ENCODE results near the gene HNF1A. TPM values are rescaled to one million over a fixed set of nuclear protein-coding genes. Genes with fewer than 3 reads are reported as not detected.
A peak's percentile ranks its signal among the peaks of the same experiment; 100 is the strongest.

HNF1A gene
- total and polyA plus RNA-seq, 2 of the 13 experiments (the other 11 are each of a cell fraction or from before 2014, with no cell fraction given), result 13.4 to 34.7 TPM

DNA sequence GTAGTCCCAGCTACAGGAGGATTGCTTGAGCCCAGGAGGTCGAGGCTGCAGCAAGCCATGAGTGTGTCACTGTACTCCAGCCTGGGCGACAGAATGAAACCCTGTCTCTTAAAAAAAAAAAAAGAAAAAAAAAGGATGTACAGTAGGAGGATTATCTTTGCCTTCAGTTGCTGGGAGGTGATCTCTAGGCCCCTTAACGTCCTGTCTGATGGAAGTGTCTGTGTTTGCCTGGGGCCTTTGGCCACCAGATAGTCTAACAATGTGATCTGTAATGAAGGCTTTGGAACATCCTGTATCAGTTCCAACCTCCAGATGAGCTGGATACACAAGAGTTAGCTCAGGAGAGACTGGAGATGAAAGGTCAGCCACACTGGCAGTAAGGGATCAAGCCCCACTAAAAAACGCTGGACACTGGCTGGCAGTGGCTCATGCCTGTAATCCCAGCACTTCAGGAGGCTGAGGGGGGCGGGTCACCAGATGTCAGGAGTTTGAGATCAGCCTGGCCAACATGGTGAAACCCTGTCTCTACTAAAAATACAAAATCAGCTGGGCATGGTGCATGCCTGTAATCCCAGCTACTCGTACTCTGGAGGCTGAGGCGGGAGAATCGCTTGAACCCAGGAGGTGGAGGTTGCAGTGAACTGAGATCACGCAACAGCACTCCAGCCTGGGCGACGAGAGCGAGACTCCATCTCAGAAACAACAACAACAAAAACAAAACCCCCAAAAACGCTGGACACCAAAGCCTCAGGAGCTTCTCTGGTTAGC, 19.0 kb upstream of the HNF1A start (continued):
- TF ChIP-seq, protein P1, sequence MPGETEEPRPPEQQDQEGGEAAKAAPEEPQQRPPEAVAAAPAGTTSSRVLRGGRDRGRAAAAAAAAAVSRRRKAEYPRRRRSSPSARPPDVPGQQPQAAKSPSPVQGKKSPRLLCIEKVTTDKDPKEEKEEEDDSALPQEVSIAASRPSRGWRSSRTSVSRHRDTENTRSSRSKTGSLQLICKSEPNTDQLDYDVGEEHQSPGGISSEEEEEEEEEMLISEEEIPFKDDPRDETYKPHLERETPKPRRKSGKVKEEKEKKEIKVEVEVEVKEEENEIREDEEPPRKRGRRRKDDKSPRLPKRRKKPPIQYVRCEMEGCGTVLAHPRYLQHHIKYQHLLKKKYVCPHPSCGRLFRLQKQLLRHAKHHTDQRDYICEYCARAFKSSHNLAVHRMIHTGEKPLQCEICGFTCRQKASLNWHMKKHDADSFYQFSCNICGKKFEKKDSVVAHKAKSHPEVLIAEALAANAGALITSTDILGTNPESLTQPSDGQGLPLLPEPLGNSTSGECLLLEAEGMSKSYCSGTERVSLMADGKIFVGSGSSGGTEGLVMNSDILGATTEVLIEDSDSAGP (CRISPR knock-in tag; IDR thresholded peaks at IDR 0.05; ENCODE audit: borderline replicate concordance), result no peak
- no peak for TF ChIP-seq ZFX (CRISPR knock-in tag; IDR thresholded peaks at IDR 0.05; ENCODE audit: low read depth)
- TF ChIP-seq, protein P2, sequence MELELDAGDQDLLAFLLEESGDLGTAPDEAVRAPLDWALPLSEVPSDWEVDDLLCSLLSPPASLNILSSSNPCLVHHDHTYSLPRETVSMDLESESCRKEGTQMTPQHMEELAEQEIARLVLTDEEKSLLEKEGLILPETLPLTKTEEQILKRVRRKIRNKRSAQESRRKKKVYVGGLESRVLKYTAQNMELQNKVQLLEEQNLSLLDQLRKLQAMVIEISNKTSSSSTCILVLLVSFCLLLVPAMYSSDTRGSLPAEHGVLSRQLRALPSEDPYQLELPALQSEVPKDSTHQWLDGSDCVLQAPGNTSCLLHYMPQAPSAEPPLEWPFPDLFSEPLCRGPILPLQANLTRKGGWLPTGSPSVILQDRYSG (CRISPR knock-in tag; IDR thresholded peaks at IDR 0.05), result no peak
- TF ChIP-seq XRCC5 (optimal IDR thresholded peaks at IDR 0.05; ENCODE audit: low read length), result no peak
- TF ChIP-seq, protein P3, sequence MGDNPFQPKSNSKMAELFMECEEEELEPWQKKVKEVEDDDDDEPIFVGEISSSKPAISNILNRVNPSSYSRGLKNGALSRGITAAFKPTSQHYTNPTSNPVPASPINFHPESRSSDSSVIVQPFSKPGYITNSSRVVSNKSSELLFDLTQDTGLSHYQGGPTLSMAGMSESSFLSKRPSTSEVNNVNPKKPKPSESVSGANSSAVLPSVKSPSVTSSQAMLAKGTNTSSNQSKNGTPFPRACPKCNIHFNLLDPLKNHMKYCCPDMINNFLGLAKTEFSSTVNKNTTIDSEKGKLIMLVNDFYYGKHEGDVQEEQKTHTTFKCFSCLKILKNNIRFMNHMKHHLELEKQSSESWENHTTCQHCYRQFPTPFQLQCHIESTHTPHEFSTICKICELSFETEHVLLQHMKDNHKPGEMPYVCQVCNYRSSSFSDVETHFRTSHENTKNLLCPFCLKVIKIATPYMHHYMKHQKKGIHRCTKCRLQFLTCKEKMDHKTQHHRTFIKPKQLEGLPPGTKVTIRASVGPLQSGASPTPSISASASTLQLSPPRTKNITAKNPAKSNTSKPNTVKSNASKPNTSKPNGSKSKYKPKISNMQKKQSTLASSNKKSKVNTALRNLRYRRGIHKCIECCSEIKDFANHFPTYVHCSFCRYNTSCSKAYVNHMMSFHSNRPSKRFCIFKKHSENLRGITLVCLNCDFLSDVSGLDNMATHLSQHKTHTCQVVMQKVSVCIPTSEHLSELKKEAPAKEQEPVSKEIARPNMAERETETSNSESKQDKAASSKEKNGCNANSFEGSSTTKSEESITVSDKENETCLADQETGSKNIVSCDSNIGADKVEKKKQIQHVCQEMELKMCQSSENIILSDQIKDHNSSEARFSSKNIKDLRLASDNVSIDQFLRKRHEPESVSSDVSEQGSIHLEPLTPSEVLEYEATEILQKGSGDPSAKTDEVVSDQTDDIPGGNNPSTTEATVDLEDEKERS (CRISPR knock-in tag; IDR thresholded peaks at IDR 0.05), result 0 out of 2 replicates have a peak, but pooled peaks have one; percentile 15
- 0 out of 2 replicates have a peak, but pooled peaks have one; percentile 26 for TF ChIP-seq ZNF619 (CRISPR knock-in tag; IDR thresholded peaks at IDR 0.05)
- no peak for TF ChIP-seq NCOA5 (CRISPR knock-in tag; IDR thresholded peaks at IDR 0.05)
- TF ChIP-seq, protein P4, sequence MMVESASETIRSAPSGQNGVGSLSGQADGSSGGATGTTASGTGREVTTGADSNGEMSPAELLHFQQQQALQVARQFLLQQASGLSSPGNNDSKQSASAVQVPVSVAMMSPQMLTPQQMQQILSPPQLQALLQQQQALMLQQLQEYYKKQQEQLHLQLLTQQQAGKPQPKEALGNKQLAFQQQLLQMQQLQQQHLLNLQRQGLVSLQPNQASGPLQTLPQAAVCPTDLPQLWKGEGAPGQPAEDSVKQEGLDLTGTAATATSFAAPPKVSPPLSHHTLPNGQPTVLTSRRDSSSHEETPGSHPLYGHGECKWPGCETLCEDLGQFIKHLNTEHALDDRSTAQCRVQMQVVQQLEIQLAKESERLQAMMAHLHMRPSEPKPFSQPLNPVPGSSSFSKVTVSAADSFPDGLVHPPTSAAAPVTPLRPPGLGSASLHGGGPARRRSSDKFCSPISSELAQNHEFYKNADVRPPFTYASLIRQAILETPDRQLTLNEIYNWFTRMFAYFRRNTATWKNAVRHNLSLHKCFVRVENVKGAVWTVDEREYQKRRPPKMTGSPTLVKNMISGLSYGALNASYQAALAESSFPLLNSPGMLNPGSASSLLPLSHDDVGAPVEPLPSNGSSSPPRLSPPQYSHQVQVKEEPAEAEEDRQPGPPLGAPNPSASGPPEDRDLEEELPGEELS (CRISPR knock-in tag; IDR thresholded peaks at IDR 0.05), result no peak
- TF ChIP-seq, protein P5, sequence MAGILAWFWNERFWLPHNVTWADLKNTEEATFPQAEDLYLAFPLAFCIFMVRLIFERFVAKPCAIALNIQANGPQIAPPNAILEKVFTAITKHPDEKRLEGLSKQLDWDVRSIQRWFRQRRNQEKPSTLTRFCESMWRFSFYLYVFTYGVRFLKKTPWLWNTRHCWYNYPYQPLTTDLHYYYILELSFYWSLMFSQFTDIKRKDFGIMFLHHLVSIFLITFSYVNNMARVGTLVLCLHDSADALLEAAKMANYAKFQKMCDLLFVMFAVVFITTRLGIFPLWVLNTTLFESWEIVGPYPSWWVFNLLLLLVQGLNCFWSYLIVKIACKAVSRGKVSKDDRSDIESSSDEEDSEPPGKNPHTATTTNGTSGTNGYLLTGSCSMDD (CRISPR knock-in tag; IDR thresholded peaks at IDR 0.05), result no peak
- TF ChIP-seq ZSCAN9 (CRISPR knock-in tag; IDR thresholded peaks at IDR 0.05; ENCODE audit: borderline replicate concordance), result no peak
- TF ChIP-seq YEATS2 (CRISPR knock-in tag; IDR thresholded peaks at IDR 0.05; ENCODE audit: borderline replicate concordance), result no peak
- TF ChIP-seq SSRP1 (CRISPR knock-in tag; IDR thresholded peaks at IDR 0.05), result 0 out of 2 replicates have a peak, but pooled peaks have one; percentile 26
- TF ChIP-seq CHD4 (IDR thresholded peaks at IDR 0.05; ENCODE audit: borderline replicate concordance, low read length), result no peak
- TF ChIP-seq ZNF703 (CRISPR knock-in tag; IDR thresholded peaks at IDR 0.05; ENCODE audit: borderline replicate concordance), result no peak
- TF ChIP-seq SMAD3 (CRISPR knock-in tag; IDR thresholded peaks at IDR 0.05), result no peak
- no peak for TF ChIP-seq ZNF780A (CRISPR knock-in tag; IDR thresholded peaks at IDR 0.05)
- no peak for TF ChIP-seq GABPA (IDR thresholded peaks at IDR 0.05; ENCODE audit: low read depth, low read length)
- 0 out of 2 replicates have a peak, but pooled peaks have one; percentile 17 for TF ChIP-seq GABPA (CRISPR knock-in tag; IDR thresholded peaks at IDR 0.05; ENCODE audit: low read depth)
- TF ChIP-seq ATRX (CRISPR knock-in tag; IDR thresholded peaks at IDR 0.05; ENCODE audit: borderline replicate concordance), result no peak

Data from HepG2 (cell line).